ENCODE results near the gene TNFSF13.

DNA sequence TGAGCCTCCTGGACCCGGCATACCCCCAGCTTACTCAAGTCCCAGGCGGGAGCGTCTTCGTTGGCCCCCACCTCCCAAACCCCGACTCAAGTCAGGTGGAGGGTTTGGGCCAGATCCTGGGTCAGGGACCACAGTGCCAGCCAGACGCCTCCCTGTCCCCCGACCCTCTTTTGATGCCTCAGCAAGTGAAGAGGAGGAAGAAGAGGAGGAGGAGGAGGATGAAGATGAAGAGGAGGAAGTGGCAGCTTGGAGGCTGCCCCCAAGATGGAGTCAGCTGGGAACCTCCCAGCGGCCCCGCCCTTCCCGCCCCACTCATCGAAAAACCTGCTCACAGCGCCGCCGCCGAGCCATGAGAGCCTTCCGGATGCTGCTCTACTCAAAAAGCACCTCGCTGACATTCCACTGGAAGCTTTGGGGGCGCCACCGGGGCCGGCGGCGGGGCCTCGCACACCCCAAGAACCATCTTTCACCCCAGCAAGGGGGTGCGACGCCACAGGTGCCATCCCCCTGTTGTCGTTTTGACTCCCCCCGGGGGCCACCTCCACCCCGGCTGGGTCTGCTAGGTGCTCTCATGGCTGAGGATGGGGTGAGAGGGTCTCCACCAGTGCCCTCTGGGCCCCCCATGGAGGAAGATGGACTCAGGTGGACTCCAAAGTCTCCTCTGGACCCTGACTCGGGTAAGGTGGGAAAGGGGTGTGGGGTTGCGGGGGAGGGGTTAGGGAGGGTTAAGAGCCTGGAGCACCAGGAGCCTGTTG, 4.7 kb downstream of the TNFSF13 start:
- TF ChIP-seq EZH2 (IDR thresholded peaks at IDR 0.05; ENCODE audit: borderline replicate concordance, low read depth, low read length, severe bottlenecking), result no peak
- TF ChIP-seq CTCF (IDR thresholded peaks at IDR 0.05; ENCODE audit: borderline replicate concordance, extremely low read depth, low read length, poor library complexity, severe bottlenecking), result no peak
